Activated CD4-positive, alpha-beta T cell treated with anti-CD3 and anti-CD28 coated beads, Interleukin-10, Interleukin-2, amounts not matched to agents 100 ng/mL and 50 ng/mL, durations not matched to agents 16 hours and 8 hours (primary cell): ENCODE data around the gene LIME1.

Source experiments
- DNase-seq: peaks from one replicate; pipeline ENCODE4 v3.0.0-alpha.2; 2020

LIME1 gene

DNA sequence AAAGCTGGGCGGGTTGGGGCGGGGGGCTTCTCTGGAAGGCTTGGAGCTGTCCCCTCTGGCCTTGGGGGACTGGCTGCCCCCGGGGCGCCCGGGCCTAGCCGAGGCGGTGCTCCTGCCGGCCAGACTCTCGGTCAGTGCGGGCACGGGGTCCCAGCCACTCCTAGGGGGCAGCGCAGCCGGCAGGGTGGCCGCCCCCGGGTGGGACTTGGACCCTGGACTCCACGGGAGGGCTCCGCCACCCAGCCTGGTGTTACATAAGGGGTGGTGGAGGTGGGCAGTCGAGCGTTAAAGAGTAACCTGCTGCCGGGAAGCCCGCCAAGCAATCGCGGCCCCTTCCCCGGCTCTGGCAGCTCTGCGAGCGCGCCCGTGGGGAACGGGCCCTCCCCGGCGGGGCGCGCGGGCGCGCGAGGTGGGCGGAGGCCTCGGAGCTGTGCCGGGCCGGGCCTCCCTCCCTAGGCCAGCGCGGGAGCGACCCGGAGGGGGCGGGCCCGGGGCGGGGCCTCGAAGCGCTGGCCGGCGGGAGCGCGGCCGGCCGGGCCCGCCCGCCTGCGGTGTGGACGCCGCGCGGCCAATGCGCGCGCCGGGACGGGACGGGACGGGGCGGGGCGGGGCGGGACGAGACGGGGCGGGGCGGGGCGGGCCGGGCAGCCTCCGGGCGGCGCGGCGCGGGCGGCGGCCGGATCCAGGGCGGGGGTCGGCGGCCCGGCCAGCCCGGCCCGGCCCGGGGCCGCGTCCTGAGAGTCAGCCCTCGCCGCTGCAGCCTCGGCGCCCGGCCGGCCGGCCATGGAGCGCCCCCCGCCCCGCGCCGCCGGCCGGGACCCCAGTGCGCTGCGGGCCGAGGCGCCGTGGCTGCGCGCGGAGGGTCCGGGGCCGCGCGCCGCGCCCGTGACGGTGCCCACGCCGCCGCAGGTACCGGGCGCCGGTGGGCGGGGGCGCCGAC is 2.9 kb downstream of the LIME1 start, which contains the start of gene SLC2A4RG:
Gene SLC2A4RG, plus strand, starts transcription at position 647 of the 940 bp plus-strand sequence. Its CDS starts 137 bp downstream, at position 784.
- DNase-seq = peak; percentile 79

DNA sequence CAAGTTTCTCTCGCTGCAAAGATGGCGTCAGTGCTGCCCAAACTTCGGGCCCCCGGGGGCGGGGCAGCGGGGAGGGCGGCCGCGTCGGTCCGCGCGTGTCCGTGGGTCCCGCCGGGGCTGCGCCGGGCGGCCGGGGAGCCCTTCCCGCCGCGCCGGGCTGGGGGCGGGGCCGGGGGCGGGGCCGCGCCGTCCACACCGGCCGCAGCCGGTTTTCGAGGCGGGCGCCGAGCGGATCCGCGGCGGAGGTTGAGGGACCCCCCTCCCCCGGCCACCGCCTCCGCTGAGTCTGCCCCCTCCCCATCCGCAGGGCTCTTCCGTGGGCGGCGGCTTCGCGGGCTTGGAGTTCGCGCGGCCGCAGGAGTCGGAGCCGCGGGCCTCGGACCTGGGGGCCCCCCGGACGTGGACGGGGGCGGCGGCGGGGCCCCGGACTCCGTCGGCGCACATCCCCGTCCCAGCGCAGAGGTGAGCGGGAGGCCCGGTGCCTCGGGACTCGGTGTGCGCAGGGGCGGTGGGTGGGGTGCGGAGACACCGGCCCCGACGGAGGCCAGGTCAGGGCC is 3.7 kb downstream of the LIME1 start:
- DNase-seq = peak; percentile 44

DNA sequence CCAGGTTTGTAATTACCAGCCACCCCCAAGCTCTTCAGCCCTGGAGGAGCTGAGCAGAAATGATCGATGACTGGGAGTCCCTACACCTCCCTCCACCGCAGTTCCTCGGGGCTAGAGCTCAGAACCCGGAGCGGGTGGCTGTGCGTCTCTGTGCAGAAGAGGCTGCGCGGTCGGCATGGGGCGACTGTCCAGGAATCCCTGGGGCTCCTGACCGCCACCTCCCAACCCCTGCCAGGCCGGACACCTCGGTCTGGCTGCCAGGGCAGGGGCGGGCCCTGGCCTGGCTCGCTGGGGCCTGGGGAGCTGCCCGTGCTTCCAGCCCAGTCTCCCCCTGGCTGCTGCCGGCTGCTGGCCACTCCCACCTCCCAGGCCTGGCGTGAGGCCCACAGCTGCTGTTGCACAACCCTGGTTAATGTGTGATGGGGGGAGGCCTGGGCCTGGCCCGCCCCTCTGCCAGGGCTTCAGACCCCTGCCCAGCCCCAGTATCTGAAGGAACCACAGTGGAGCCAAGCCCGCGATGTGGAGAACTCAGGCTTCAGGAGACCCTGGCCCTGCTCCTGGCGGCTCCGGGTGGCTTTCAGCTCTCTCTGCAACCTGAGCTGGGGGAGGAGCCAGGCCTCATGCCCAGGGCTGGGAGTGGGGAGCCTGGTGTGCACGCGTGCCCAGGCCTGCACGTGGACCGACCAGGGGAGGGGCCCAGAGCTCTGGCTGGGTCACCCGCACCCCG is 4.3 kb downstream of the LIME1 start:
- peak; percentile 37 for DNase-seq

DNA sequence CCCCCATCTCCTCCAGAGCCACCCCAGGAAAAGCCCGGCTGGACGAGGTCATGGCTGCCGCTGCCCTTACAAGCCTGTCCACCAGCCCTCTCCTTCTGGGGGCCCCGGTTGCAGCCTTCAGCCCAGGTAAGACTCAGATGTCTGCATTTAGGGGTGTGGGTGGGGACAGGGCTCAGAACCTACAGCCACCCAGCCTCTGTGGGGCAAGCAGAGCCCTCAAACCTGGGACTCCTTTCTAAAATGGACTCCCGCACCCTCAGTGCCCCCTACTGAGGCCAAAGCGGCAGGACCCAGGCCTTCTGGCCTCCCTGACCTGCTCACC is 4.9 kb downstream of the LIME1 start:
- DNase-seq = no peak

DNA sequence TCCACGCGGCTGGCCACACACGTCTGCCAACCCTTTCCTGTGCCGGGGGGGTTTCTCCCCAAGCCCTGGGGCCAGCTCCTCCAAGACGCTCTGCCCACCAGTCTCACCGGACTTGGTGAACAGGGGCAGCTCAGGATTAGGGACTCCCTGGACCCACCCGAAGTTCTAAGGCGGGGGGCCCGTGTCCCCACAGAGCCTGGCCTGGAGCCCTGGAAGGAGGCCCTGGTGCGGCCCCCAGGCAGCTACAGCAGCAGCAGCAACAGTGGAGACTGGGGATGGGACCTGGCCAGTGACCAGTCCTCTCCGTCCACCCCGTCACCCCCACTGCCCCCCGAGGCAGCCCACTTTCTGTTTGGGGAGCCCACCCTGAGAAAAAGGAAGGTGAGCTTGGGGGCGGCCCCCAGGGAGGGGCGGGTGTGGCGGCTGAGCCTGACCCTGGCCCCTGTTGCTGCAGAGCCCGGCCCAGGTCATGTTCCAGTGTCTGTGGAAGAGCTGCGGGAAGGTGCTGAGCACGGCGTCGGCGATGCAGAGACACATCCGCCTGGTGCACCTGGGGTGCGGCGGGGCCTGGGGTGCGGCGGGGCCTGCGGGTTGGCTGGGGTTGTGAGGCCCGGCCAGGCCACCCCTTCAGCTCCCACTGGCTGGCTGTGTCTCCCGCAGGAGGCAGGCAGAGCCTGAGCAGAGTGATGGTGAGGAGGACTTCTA is 5.4 kb downstream of the LIME1 start:
- no peak for DNase-seq

DNA sequence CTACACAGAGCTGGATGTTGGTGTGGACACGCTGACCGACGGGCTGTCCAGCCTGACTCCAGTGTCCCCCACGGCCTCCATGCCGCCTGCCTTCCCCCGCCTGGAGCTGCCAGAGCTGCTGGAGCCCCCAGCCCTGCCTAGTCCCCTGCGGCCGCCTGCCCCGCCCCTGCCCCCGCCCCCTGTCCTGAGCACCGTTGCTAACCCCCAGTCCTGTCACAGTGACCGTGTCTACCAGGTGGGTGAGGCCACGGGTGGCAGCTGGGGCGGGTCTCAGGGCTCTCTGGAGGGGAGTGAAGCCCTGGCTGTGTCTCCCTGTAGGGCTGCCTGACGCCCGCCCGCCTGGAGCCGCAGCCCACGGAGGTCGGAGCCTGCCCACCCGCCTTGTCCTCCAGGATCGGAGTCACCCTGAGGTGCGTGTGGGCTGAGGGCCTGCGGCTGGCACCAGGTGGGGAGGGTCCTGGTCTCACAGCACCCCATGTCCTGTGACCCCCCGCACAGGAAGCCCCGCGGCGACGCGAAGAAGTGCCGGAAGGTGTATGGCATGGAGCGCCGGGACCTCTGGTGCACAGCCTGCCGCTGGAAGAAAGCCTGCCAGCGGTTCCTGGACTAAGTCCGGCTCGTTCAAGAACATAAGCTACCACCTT is 6.0 kb downstream of the LIME1 start:
- no peak for DNase-seq

DNA sequence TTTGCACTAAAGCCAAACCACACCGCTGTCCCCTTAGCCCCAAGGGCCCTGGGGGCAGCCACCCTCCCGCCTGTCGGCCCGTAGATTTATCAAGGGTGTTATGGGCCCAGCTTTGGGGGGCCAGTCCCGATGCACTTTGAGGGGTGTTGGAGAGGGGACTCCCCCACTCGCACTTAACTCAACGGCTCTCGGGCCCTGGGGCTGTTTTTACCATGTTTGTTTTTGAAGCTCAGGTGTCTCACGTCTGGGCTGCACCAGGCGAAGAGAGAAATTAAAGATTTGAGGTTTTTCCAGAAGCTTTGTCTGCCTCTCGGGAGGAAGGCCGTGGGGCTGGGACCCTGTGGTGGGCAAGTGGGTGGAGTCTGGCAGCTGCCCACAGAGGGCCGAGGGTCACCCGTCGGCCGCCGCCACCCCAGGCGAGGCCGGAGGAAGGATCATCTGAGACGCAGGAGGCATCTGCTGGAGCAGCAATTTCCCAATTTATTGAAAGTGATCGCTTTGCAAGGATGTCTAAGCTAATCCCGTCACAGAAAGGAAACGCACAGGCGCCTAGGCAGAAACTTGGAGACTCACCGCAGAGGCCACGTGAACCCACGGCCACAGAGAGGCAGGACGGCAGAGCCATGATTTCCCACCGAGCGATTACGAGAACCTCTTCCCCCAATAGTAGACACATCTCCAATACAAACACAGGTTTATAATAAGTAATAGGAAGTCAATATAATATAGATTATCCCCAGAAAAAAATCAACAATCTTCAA is 6.9 kb downstream of the LIME1 start:
- no peak for DNase-seq

DNA sequence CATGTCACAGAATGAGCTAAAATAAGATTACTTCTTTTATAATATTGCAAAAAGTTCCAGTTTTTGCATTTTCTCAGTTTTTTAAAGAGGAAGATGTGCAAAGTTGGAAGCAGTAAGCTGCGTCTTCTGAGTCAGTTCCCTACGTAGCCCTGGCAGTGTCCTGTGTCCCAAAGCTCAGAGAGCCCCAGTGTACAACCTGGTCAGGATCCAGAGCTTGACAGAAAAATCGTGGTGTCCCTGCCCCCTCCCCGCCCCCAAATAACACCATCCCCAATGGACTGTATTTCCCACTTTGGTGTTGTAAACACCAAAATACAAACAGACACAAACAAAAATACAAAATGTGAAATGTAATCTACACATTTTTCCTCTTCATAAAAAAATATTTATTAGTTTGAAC is 7.7 kb downstream of the LIME1 start:
- no peak for DNase-seq

DNA sequence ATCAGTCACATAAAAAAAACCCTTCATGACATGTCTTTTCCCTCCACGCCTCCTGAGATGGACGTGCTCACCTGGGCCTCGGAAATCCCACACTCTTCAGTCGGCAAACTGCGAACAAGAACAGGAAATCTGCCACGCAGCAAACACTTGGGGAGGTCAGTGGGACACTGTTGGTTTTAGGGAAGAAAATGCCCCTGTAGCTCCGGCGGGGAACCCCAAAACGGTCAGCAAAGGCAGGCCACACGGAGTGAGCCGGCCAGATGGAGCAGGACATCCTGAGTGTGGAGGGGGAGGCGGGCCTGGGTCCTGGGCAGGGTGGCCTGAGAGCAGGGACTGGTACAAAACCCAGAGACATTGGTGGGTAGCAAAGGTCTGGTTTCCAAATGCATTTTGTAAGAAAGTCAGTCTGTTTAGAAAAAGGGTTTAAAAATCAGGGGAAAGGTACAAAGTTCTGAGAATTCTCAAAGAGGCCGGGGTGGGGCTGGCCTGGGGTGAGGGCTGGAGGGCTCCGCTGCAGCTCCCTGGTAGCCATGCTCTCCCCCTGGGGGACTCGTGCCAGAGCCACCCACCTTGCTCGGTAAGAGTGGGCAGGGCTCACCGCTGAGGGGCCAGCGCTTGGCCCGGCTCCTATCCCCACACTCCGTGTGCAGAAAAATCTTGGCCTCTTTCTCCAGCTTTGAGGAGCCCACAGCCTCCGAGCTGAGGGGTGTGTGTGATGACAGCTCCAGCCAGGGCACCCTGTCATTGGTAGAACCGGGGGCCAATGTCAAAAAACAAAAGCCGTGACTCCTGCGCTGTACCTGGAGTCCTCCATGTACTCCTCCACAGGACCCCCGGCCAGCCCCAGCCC is 8.3 kb downstream of the LIME1 start:
- DNase-seq = no peak

DNA sequence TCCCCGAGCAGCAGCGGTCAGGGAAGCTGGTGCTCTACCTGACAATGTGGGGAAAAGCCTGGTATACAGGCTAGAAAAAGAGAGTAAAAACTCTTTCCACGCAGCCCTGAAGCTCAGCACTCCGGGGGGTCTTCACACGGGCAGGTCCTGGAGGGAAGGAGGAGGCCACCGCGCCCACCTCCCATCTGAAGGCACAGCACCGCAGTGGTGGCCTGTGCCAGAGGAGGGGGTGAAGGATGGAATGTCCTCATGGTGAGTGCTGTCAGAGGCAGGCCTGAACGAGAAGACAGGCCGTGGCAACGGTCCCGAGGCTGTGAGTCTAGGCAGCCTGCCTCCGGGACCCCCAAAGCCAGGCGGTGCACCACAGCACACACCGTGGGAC is 9.0 kb downstream of the LIME1 start:
- DNase-seq = no peak

DNA sequence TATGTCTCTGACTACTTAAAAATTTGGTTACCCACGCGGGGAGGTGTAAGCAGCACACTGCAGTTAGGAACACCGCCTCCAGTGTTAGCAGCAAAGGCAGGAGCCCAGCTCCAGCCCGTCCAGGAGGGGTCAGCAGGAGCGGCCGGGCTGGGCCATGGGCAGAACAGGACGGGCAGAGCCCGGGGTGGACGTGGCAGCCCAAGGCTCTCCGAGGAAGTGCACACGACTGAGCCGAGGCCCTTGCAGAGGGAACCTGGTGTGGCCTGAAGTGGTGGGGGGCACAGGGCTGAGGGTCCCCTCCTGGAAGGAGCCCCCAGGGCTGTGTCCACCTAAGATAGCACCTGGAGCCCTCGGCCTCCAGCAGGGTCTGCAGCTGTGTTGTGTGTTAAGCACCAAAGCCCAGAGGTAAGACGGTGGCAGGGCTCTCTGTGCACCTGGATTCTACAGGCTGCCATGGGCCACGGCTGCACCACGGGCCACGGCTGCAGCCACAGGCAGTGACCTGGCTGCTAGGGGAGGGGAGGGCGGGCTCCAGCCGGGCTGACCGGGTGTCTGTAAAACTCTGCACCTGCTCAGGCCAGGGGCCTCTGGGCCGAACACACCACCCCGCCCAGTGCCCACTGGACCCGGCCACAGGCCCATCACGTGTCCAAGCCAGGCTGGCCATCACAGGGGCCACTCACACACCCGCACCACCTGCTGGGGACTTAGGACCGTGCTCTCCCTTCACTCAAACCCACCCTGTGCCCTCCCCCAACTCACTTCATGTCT is 9.7 kb downstream of the LIME1 start:
- no peak for DNase-seq

DNA sequence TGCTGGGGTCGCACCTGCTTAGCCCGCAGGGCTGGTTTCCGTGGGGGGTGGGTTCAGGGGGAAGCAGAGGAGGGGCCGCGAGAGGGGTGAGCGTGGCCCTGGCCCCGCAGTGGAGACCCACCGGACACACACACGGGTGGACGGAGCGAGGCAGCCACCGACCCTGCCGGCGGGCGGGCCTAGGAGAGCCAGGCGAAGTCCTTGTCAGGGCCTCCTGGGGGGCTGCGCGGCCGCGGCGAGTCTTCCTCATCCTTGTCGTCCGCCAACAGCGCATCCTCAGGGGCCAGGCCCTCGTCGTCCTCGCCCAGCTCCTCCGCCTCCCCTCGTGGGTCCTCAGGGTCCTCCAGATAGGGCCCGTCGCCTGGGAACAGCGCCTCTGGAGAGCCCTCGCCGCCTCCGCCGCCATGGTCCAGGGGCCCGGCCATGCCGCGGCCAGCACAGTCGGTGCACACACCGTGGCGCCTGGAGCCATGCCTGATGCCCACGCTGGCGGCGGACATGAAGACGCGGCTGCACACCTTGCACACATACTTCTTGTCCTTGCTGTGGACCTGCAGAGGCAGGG is 10.4 kb downstream of the LIME1 start:
- no peak for DNase-seq

DNA sequence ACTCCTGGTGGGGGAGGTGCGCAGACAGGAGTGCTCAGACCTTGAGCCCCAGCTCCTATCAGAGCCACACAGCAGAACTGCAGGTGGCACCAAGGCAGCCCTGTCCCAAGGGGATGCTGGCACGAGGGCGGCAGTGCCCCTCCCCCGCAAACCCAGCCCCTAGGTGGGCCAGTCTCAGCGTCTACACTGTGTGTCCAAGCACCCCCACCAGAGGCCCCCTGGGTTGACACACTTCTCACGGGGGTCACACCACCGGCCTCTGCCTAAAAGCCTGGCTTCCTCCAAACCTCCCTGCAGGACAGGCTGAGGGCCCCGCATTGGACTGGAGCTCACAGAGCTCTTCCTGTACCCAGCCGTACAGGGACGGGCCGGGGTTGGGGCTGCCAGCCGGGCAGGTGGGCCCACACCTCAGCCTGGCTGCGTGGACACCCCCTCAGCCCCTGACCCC is 11.2 kb downstream of the LIME1 start:
- no peak for DNase-seq

DNA sequence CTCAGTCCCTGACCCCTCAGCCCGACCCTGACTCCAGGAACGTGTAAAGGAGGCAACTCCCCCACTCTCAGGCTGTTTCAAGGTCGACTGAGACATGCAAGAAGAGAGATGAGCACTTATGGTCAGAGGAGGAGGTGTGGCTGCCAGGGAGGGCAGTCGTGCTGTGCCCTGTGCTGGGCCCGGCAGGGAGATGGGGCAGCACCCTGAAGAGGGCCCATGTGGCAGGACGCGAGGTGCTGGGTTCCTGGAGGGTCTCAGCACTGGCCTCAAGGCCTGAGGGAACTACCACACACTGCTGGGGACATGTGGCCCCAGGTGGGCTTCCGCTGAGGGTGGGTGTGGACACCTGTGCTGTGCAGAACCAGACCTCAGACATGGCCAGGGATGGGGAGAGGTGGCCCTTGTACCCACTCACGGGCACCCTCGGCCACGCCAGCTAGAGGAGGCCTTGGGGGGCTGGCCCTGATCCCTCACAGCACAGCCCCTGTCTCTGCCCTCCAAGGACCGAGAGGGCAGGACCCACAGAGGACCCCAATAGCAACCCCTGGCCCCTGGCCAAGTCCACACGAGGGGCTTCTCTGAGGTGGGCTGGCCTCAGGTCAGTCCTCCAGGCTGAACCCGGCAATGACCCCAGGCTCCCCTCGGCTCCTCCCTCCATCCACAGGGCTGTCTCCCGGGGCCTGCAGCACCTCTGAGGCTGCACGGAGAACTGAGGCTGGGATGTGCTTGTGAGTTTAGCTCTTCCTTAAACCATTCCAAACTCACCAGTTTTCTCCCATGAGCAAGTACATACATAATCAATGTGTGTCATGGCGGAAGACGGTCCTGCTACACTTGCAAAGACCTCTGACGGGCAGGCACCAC is 11.8 kb downstream of the LIME1 start:
- no peak for DNase-seq

DNA sequence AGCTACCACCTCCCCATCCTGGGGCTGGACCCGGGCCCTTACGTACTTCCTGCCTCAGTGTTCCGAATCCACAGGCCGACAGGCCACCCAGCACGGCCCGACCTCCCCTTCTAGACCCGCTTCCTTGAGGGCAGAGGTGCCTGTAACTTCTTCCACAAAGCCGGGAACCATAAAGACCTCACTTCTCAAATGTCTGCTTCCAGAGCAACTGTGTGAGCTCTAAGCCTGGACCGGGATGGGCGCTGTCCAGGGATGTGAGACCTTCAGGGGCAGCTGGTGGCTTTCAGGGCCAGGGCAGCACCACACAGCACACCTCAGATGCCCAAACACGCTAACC is 12.4 kb downstream of the LIME1 start:
- DNase-seq = no peak

DNA sequence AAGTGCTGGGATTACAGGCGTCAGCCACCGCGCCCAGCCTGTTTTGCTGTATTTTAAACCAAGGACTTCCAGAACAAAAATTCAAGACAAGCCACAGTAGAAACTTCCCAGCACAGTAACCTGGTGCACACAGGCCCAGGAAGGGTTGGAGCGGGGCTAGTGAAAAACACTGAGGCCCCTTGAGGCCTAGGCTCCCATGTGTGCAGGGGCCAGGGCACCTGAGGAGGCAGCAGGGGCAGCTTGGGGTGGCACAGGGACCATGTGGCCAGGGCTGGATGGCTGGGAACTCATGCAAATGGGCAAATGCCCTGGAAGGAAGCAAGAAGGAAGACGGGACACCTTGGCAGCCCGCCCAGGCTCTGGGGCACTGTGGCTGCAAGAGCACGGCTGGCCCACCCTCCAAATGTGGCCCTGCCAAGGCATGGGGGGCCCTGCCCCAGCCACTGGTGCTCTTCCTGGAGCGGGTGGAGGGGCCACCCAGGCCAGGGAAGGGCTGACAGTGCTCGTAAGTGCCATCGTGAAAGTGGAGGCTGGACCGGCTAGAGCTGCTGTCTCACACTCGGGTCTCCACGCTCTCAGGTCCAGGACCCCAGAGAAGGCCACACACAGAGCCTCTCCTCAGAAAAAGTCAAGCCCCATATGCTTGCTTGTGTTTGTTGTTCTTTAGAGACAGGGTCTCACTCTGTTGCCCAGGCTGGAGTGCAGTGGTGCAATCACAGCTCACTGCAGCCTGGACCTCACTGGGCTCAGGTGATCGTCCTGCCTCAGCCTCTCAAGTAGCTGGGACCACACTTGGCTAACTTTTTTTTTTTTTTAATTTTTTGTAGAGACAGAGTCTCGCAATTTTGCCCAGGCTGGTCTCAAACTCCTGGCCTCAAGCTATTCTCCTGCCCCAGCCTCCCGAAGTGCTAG is 13.4 kb downstream of the LIME1 start:
- DNase-seq = no peak

DNA sequence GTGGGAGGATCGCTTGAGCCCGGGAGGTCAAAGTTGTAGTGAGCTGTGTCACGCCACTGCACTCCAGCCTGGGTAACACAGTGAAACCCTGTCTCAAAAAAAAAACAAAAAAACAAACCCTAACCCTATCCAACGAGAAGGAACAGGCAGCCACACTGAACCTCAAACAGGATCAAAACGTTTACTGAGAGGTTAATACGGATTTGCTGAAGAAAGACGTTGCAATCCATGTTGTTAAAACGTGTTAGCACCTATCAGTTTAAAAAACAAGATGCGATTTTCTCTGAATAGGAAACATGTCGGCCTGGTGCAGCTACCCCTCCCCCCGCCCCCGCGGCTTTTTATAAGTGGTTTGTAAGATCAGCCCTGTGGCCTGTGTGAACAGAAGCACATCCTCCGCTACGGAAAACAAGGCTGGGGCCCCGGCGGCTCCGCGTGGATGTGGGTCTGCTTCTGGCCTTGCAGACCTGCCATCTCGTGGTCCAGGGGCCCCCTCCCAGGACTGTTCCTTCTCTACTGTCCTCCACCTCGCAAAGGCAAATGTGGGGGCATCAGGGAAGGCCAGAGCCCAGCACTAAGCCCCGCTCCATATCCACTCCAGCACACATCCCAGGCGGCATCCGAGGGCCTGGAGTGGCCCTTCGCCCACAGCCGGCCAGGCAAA is 14.5 kb downstream of the LIME1 start:
- peak; percentile 64 for DNase-seq
